ENCODE data around the gene HNRNPA2B1. TPM values are rescaled to one million over a fixed set of nuclear protein-coding genes. Genes with fewer than 3 reads are reported as not detected.
A peak's percentile ranks its signal among the peaks of the same experiment; 100 is the strongest.

Gene HNRNPA2B1
- total RNA-seq, 1 experiment from 2014 or later = 1,137 TPM

GRCh38 chr7:26190417-26190869 is 10.1 kb downstream of the HNRNPA2B1 start:
- Histone ChIP-seq H3K4ac (ENCODE audit: low read depth, low read length) (no peak overlapping the region), H3K27ac (ENCODE audit: insufficient read length, low read depth, low read length) (no peak overlapping the region), H4K5ac (ENCODE audit: insufficient read length, low read depth, low read length) (no peak overlapping the region), H4K20me1 (ENCODE audit: control insufficient read depth, insufficient read depth, insufficient read length) (no peaks in the 10 kb centered on the region), H3K9ac (ENCODE audit: extremely low read depth, insufficient read length, low read length) (no peak overlapping the region), H3T11ph (ENCODE audit: low read length) (no peak overlapping the region), H3K4me2 (ENCODE audit: insufficient read depth, insufficient read length, low read length) (no peak overlapping the region), H2AK5ac (ENCODE audit: insufficient read length, low read length) (no peak overlapping the region), H3K23me2 (ENCODE audit: insufficient read length, low read depth, low read length, poor library complexity, severe bottlenecking) (no peaks in the 10 kb centered on the region), H3K18ac (ENCODE audit: insufficient read length, low read depth, low read length) (no peak overlapping the region), H4K91ac (ENCODE audit: insufficient read length, low read depth, low read length) (no peak overlapping the region), H4K8ac (replicated peaks; ENCODE audit: insufficient read length, low read depth, low read length) (no peak overlapping the region), H2BK120ac (ENCODE audit: low read depth, low read length, poor library complexity, severe bottlenecking) (no peak overlapping the region), H3K56ac (ENCODE audit: insufficient read length, low read depth, low read length) (no peak overlapping the region), H2AFZ (ENCODE audit: low read length) (no peak overlapping the region), H2BK12ac (ENCODE audit: insufficient read length, low read depth, low read length) (no peak overlapping the region), H3K79me2 (ENCODE audit: insufficient read depth, low read length) (peaks cover 9% of the 10 kb centered on the region), H3K27me3 (ENCODE audit: insufficient read depth, low read length) (no peaks in the 10 kb centered on the region), H3K9me3 (ENCODE audit: control insufficient read depth, low read depth, low read length) (no peaks in the 10 kb centered on the region), H3K14ac (ENCODE audit: insufficient read depth, low read length) (no peak overlapping the region), H3K4me1 (ENCODE audit: insufficient read depth, low read length) (no peaks in the 10 kb centered on the region), H2BK20ac (ENCODE audit: low read depth, low read length, poor library complexity, severe bottlenecking) (no peak overlapping the region), H3K23ac (ENCODE audit: insufficient read length, low read depth, low read length) (no peak overlapping the region), H2BK5ac (ENCODE audit: insufficient read length, low read length) (no peak overlapping the region), H3K79me1 (ENCODE audit: insufficient read depth, low read depth, low read length, poor library complexity, severe bottlenecking) (peaks cover 3% of the 10 kb centered on the region), H2BK15ac (ENCODE audit: low read depth, low read length) (no peak overlapping the region)
- no CpG with 5 or more reads among the region's 1 CpG for WGBS (ENCODE audit: extremely low coverage, insufficient read length, low lambda C conversion rate)
- Mint-ChIP-seq H3K4me3 (no peak overlapping the region; a peak in 1 of 5 replicates), H3K27me3 (ENCODE audit: low read depth) (no peaks in the 10 kb centered on the region; the same call in 1 of the 2 replicates), H3K27ac (peak overlapping the region in 1 of 3 experiments; percentile 91; a peak in 3 of 7 replicates), H3K36me3 (ENCODE audit: insufficient read depth in 1 of 3, low read depth in 3 of 3) (peaks cover 56 to 88% (median 68%) of the 10 kb centered on the region in 3 experiments), H3K9me3 (no peaks in the 10 kb centered on the region), H3K4me1 (peaks cover 25 to 40% of the 10 kb centered on the region in 2 experiments)
- no peak for TF ChIP-seq CTCF (conservative IDR thresholded peaks at IDR 0.05)
- no peak for DNase-seq
